GM11168 (cell line): ENCODE measurements around the gene DYSF.

Experiments
- in situ Hi-C: fragments of 300-500 bp; cut with MboI; formaldehyde crosslinking; loops from one replicate; pipeline ENCODE4 v1.12.0; 2022; ENCODE audit warnings: low sequenced_read_pairs; ENCODE audit not compliant: unreplicated experiment

The DYSF gene

GRCh38 chr2:71664161-71664560 is 210.8 kb downstream of the DYSF start:
- in situ Hi-C loops: no loop called here

- in situ Hi-C loops: no loop called here
Observed at GRCh38 chr2:71665168-71666093, 212.1 kb downstream of the DYSF start.

GRCh38 chr2:71666094-71666474 is 212.7 kb downstream of the DYSF start:
- in situ Hi-C loops: no loop called here

- in situ Hi-C loops: no loop called here
Observed at GRCh38 chr2:71667256-71668182, 214.2 kb downstream of the DYSF start.

GRCh38 chr2:71668326-71669057 is 215.1 kb downstream of the DYSF start:
- in situ Hi-C loops: no loop called here

GRCh38 chr2:71669058-71669456 is 215.7 kb downstream of the DYSF start:
- in situ Hi-C loops: no loop called here

GRCh38 chr2:71669628-71670429 is 216.5 kb downstream of the DYSF start:
- in situ Hi-C loops: no loop called here

GRCh38 chr2:71670430-71670795 is 217.1 kb downstream of the DYSF start:
- in situ Hi-C loops: no loop called here

- in situ Hi-C loops: no loop called here
Observed at GRCh38 chr2:71671203-71671854, 218.0 kb downstream of the DYSF start.

GRCh38 chr2:71671895-71672825 is 218.8 kb downstream of the DYSF start:
- in situ Hi-C loops: no loop called here

- in situ Hi-C loops: no loop called here
Observed at GRCh38 chr2:71672826-71673795, 219.8 kb downstream of the DYSF start.

GRCh38 chr2:71674158-71674851 is 220.9 kb downstream of the DYSF start:
- in situ Hi-C loops: no loop called here

GRCh38 chr2:71675296-71675695 is 221.9 kb downstream of the DYSF start:
- in situ Hi-C loops: no loop called here

GRCh38 chr2:71678874-71679273 is 225.5 kb downstream of the DYSF start:
- in situ Hi-C loops: no loop called here

GRCh38 chr2:71679491-71679890 is 226.1 kb downstream of the DYSF start:
- in situ Hi-C loops: no loop called here

- in situ Hi-C loops: no loop called here
Observed at GRCh38 chr2:71680925-71681324, 227.6 kb downstream of the DYSF start.
